ENCODE measurements around the gene PCDH9.

Gene PCDH9

DNA sequence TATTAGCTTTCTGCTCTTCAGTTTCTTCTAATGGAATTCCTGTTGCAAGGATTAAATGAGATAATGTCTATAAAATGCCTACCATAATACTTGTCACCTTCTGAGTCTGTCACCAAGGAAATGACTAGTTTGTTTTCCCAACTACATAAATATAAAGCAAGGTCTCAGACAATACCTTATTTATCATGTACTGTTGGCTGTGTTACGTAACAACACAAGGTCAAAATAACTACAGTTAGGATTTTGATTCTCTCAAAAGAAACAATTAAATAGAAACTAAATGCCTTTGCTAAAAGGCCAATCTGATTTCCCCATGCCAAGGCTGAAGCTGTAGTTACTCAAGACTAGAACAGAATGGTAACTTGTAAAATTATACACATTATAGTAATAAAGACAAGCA lies 134.5 kb downstream of the PCDH9 start:
- DNase-seq (ENCODE audit: insufficient read length, low spot score): no peak
- no peak for FAIRE-seq

DNA sequence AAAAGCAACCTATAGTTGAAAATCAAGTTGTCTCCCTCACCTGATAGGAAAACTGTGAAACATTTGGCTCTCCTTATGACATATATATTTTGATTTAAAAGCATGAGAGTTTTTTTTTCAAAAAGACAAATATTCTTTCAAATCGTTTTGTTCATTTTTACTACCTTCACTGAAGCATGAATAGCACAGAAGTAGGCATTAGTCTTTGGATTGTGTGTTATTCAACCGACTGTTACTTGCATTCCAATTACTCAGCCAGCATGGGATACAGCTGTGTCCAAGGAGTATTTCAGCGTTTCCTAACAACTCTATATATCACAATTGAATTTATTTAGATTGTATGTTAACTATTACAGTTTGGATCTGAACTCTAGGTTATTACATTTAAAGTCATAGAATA lies 135.2 kb downstream of the PCDH9 start:
- no peak for DNase-seq (ENCODE audit: insufficient read length, low spot score)
- no peak for FAIRE-seq

DNA sequence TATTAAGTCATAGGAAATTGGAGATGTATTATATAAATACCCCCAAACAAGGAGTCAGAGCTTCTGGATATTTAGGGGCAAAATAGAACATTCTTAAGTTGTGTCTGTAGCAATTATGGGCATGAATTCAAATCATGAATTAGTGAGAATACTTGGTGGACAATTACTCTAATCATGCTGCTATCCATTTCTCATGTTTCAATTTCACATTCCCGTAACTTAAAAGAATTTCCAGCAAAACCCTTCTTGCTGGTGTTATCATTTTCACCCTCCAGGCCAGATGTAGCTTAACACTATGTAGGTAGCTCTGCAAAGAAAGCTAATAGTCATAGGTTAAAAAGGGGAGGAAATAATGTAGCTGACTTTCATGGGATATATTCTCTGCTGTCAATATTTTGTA lies 136.1 kb downstream of the PCDH9 start:
- DNase-seq (ENCODE audit: insufficient read length, low spot score) (no peak), FAIRE-seq (no peak)

DNA sequence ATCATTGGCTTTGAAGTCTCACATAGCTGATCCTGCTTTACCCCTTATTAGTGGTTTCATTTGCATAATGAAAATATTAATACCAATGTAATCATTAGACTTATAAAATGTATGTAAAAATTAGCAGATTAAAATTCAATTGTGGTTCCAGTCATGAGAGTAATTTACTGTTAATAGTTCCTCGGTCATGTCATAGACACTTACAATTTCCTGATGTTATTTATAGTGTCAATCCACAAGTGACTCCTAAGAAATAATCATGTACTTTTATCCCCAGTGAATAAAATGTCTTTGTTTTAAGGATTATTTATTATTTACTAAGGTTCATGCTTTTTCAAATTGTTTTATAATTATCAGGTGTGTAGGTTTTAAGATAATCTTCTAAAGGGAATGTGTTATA lies 138.5 kb downstream of the PCDH9 start:
- DNase-seq (ENCODE audit: insufficient read length, low spot score): no peak
- FAIRE-seq: no peak

DNA sequence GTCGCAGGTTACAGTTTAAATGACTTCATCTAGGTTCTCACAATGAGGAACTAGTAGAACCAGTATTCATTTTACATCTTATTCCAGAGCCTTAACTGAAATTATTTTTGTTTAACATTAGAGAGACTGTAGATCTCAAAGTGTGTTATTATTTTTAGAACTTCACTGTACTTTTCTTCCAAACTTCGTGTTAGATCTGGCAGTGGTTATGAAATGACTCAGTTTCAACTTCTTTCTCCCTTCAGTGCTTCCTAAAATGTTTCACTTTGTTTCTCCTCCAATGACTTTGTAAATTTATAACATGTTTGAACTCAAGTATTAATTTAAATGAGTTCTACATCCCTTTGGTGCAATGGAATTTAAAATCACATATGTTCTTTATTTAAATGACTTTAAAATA lies 139.3 kb downstream of the PCDH9 start:
- no peak for DNase-seq (ENCODE audit: insufficient read length, low spot score)
- FAIRE-seq: no peak

DNA sequence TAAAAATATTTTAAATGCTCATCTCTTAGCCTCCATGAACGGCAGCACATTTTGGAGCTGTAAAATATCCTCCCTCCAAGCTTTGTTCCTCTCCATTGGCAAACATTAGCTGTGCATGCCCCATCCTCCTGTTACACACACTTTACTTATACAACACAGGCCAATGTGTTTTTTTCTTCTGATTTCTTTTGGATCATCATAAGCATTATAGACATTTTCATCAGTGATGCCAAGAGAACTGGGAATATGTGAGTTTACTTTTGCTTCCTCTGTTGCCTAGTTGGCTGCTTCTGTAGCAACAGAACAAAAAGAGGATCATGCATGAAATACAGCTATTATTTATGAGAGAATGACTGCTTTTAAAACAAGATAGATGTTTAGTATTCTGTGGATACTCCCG lies 142.6 kb downstream of the PCDH9 start:
- no peak for FAIRE-seq
- DNase-seq (ENCODE audit: insufficient read length, low spot score): no peak

DNA sequence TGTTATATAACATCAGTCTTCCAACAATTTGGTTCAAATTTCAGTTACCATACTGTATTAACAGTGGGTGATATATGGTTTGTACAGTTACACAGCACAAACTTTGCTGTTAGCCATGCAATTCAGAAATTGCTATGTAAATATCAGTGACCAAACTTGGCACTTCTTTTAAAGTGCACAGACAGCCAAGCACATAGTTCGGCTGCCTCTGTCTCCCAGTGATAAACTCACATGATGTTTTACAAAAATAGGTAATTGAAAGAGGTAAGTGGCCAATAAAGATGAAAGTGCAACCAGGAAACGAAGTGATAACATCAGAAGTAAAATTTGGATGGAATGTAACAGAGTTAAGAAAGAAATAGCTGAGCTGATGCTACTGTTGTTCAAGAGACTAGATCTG lies 143.9 kb downstream of the PCDH9 start:
- no peak for FAIRE-seq
- DNase-seq (ENCODE audit: insufficient read length, low spot score): no peak

DNA sequence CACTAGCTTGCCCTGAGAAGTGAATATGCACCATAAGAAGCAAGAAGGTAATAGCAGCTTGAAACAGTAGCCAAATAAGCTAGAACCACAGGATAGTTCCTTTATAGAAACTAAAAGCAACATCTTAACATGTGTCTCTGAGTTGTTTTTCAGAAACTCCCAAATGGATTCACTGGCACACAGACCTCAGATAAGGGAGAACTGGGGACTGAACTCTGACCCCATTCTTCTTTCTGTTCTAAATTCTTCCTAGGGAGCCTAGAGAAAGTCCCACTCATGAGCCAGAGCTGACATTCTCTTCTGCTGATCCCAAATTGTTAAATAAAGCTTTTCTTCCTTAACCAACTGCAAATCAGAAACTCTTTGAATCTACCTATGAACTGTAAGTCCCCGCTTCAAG lies 146.1 kb downstream of the PCDH9 start:
- no peak for DNase-seq (ENCODE audit: insufficient read length, low spot score)
- FAIRE-seq: no peak

DNA sequence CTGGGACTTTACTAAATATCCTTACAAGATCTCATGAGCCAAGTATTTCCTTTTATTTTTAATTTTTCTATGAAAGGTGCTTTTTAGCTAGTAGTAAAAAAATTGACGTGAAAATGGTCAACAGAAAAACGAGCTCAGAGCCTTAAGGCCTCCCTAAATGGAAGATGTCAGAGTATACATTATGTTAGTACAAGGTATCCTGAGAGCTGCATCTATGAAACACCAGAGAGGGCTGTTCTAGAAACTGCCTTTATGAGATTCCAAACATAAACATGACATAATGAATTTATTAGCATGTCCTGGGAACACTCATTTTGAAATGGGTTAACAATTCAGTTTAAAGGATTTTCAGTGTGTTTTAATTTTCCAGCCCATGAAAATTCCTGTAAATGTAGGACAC lies 146.6 kb downstream of the PCDH9 start:
- no peak for FAIRE-seq
- no peak for DNase-seq (ENCODE audit: insufficient read length, low spot score)

DNA sequence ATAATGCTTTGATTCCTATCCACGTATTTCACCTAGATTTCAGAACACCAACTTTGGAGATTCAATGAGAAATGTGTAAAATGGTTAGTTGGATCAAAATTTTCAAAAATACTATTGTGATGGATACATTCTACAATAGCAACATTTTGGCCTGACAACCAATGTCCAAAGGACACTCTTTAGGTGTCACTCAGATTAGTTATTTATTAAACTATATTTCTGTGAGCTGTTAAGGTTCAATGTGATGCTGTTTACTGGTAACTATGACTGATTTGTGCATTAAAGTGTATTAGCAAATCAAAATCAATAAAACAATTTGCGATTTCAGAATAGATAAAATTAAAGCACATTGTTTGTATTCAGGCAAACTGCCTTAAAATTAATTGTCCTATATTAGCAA lies 149.8 kb downstream of the PCDH9 start:
- FAIRE-seq: no peak
- DNase-seq (ENCODE audit: insufficient read length, low spot score): no peak

DNA sequence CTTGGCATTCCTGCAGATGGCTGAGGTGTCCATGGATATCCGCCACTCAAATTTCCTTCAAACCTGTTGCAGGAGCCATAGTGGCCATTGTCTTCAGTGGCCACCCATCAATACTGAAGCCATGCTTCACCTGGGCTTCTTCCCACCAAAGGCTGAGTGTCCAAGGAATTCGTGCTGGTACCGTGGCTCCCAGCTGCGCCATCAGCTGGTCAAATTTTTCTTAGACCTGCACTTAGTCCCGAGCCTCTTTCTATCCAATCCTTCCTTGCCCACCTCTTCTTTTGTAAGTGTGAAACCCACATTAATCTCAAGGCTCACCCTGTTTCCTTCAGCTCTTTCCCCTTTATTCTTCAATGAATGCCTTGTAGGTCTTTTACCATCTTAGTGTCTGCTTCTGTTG lies 152.1 kb downstream of the PCDH9 start:
- no peak for FAIRE-seq
- DNase-seq (ENCODE audit: insufficient read length, low spot score): no peak

DNA sequence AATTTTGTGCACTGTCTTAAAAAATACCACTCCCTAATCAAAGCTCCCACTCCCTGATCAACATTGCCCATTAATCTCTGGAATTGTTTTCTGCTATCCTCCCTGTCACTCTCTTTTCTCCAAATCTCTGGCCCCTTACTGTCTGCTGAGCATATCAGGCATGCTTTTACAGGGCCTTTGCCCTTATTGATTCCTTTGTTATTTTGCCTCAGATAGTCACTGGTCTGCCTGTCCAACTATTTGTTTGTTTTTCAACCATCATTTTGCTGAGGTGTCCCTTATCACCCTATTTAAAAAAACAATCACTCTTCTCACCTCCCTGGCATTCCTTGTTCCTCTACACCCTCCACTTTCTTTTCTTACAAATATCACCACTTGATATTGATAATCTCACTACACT lies 153.0 kb downstream of the PCDH9 start:
- FAIRE-seq: no peak
- no peak for DNase-seq (ENCODE audit: insufficient read length, low spot score)

DNA sequence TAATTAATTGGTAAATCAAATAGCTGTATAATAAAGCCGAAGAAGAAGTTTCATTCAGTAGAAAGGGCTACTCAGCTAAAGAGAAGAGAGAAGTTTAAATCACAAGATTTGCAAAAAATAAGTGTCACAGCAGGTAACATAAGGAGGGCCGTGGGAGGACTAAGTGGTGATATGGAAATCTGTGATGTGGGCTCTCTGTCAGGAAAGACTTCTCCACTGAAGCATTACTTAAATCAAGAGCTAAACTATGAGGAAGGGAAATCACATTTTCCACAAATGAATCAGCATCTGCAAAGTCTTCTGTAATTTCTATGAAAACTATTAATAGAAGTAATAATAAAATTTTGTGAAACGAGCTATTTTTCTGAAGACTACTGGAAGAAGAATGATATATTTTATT lies 153.8 kb downstream of the PCDH9 start:
- no peak for FAIRE-seq
- no peak for DNase-seq (ENCODE audit: insufficient read length, low spot score)

DNA sequence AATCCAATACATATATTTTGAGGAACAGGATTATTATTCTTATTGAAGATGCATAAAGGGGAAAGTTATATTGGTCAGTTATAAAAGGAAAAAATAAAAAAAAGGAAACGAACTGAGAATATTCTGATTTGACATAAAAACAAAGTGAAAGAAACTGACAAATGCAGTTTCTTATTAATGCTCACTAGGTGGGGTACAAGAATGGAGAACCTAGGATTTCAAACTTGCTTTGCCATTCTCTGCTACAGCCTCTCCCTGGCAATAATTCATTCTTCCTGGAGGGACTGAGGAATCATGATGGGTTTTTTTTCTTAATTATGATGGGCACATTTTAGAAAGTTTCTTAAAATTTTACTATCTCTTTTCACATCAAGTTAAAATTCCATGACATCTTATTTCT lies 154.9 kb downstream of the PCDH9 start:
- FAIRE-seq: no peak
- DNase-seq (ENCODE audit: insufficient read length, low spot score): no peak

DNA sequence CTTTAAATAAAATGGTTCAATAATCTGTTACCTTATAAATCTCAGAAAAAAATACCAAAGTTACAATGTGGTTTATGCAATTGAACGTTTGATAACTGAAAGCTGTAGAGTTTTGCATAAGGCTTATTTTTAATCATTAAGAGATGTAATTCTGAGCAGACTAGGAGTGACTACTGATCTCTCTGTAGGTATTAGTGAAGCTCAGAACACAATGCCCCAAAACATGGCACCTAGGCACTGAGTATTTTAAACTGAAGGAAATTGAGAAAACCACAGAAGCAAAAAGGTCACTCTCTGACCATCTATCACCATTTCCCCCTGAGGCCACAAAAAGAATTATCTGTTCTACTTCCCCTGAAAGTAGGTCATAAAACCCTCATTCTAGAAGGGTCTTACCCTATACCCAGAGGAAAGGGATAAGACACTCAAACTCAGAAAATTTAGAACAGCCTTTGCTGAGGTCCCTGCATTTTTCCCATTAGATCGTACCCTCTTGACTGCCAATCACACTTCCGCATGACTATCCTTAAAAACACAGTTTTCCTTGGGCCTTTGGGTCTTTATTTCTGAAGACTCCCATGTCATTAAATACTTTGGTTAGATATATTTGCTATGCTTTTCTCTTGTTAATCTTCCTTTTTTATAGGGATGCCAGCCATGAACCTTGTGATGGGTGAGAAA lies 158.1 kb downstream of the PCDH9 start:
- DNase-seq (ENCODE audit: insufficient read length, low spot score) (no peak), FAIRE-seq (no peak)

DNA sequence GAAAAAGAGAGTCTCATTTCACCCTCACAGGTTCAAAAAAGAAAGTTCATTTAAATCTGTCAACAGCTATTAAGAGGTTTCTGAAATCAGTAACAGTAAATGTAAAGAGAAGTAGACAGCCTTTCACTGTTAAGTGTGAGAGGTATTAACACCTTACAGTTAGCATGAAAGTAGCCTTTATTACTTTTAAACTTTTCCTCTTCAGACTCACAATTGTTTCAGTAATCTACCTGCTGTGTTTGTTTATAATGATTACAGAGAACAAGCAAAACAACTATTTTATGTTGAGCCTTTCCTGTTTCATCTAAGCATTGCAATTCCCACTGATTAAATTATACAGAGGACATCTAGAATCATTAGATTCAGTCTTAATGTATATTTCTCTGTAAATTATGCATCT lies 159.8 kb downstream of the PCDH9 start:
- DNase-seq (ENCODE audit: insufficient read length, low spot score): no peak

DNA sequence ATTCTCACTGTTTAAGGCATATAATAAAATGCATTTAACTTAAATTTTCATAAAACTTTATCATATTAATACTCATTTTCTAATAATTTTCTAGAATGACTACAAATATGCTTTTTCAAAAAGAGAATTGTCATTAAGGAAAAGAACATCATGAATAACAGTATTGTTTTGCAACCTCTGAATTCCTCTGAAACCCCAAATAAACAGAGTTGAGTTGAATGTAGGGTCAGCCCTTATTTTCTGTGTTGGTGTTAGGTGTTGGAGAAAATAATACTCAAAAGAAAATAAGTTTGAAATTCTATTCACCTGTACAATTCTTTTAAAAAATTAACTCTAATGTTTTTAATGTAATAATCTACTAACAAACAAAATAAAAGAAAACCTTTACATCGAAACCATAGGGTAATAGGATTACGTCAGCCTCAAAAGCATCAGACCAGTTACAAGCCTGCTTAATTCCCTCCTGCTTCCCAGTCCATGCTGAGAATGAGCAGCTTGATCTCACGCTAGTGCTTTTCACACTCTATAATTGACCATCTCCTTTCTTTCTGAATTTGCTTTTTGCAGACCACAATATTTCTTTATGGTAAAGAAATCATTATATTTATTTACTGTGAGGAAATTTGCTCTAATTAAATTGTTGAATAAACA lies 160.9 kb downstream of the PCDH9 start:
- no peak for FAIRE-seq

More for the DNA sequence above, 159.8 kb downstream of the PCDH9 start:
- no peak for FAIRE-seq

DNA sequence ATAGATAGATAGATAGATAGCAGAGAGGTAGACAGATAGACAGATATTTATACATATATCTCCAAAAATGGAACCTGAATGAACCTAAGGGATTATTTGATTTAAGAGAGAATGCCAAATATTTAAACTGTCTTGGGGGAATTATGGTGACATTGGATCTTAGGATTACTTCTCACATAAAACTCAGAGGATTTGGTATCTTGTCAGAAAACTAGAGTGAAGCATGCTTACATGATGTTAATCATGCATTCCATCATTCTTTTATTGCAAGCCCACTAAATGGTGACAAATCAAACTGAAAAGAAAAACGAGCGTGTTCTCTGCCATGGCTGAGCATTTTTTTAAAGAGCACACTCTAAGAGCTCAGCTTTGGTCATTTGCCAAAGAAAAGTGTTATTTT lies 165.2 kb downstream of the PCDH9 start:
- no peak for DNase-seq (ENCODE audit: insufficient read length, low spot score)
- FAIRE-seq: no peak

More for the DNA sequence above, 160.9 kb downstream of the PCDH9 start:
- DNase-seq (ENCODE audit: insufficient read length, low spot score): no peak

DNA sequence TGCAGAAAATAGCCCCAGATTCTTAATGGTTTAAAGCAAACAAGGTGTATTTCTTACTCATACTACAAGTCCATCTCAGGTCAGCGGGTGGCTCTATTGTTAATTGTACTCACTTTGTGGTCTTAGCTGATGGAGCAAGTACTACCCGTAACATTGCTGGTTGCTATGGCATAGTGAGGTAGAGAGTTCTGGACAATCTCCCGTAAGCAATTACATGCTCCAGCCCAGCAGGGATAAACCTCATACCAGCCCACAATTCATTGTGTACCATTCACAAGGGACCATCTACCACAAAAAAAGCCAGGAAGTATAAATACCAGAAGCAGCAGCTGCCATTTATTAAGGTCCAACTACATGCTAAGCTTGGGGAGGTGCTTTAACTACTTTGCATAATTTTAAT lies 167.1 kb downstream of the PCDH9 start:
- FAIRE-seq (no peak), DNase-seq (ENCODE audit: insufficient read length, low spot score) (no peak)

DNA sequence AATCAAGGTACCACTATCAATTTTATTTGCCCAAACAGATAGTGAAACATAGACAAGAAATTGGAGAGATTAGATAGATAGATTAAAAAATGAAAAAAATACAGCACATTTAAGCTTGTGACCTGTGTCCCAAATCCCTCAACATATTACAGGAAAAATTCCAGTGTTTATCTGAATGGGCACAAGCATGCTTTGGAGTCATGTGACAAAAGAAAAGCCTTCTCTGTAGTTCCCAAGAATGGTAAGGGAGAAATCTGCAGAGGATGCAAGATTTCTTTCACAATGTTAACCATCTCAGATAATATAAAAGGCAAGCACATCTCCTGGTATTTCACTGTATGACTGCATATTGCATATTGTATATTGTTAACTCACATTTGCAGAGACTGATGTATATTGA lies 168.0 kb downstream of the PCDH9 start:
- DNase-seq (ENCODE audit: insufficient read length, low spot score) (no peak), FAIRE-seq (no peak)

DNA sequence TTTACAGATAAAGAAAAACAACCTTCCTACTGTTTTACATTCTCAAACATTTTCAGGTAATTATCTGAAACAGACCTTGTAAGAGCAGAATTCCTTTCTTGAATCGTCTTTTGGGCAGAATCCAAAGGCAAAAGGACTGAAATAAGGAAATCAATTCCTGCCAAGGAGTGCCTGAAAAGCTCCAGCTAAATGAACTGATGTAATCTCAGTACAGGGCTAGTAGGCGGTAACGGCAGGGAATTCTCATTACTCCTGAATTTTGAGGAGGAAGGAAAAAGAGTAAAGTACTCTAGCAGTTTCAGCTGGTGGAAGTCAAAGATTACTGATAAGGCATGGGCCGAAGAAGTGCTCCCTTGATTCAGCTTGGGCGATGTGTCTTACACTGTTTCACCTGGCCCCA lies 168.4 kb downstream of the PCDH9 start:
- FAIRE-seq (no peak), DNase-seq (ENCODE audit: insufficient read length, low spot score) (no peak)

DNA sequence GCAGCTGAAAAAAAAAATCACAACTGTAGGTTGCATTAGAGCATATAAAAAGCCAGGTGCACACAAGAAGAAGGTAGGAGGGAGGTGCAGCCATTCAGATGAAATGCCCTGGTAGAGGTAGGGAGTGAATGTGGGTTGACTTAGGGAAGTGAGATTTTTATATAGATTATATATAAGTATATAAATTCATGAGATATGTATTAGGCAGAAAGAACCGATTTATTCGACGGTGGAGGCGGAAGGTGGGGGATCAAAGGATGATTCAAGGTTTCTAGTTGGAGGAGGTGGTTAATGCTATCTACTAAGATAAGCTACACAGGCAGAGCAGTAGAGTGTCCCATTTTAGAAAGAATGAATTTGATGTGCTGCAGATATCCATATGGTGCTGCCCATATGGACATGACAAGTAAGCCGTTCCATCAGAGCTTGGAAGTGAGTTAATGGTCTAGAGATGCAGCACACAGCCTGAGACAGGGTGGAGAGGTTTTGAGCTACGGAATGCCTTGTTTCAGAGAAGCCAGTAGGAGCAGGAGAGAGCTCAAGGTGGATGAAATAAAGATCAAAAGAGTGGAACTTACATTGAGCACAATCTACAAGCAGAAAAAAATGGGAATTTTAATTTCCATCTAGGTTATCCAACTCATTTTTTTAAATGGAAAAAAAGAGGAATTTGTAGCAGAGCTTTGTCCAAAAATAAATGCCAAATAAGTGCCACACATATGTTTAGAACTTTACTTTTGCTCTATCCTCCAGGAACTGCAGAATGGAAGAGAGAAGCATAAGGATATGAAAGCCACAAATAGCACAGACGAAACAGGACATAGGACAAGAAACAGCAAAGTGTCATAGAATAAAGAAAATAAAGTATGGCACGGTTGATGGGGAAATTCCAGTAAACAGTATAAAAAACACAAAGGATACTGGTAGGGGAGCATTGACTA lies 177.3 kb downstream of the PCDH9 start:
- FAIRE-seq: no peak
- no peak for DNase-seq (ENCODE audit: insufficient read length, low spot score)
